ENCODE measurements around the gene FABP3.

FABP3 gene

GRCh38 chr1:31415658-31416057, 42.8 kb upstream of the FABP3 start:
- no peak for DNase-seq (ENCODE audit: extremely low read depth, low read depth)
- H3K4me3 ChIP-seq (replicated peaks; ENCODE audit: low read depth, low read length): no peak overlapping the region
- no peak for TF ChIP-seq CTCF (IDR thresholded peaks at IDR 0.05; ENCODE audit: low read depth, low read length, missing control alignments)

- DNase-seq (ENCODE audit: extremely low read depth, low read depth): no peak
- H3K4me3 ChIP-seq (replicated peaks; ENCODE audit: low read depth, low read length): peak overlapping the region; percentile 69; the same call in 1 of the 2 replicates
- TF ChIP-seq CTCF (IDR thresholded peaks at IDR 0.05; ENCODE audit: low read depth, low read length, missing control alignments): no peak
Measured at GRCh38 chr1:31414980-31415370, 42.1 kb upstream of the FABP3 start.

GRCh38 chr1:31413405-31414001, 40.6 kb upstream of the FABP3 start:
- no peak for TF ChIP-seq CTCF (IDR thresholded peaks at IDR 0.05; ENCODE audit: low read depth, low read length, missing control alignments)
- peak overlapping the region; percentile 69 for H3K4me3 ChIP-seq (replicated peaks; ENCODE audit: low read depth, low read length)
- no peak for DNase-seq (ENCODE audit: extremely low read depth, low read depth)

GRCh38 chr1:31412732-31413404, 40.0 kb upstream of the FABP3 start, which contains the start of gene SERINC2:
Gene SERINC2, plus strand, starts transcription at chr1:31413213. Its CDS starts 53 bp downstream, at chr1:31413266.
- DNase-seq (ENCODE audit: extremely low read depth, low read depth): no peak
- no peak for TF ChIP-seq CTCF (IDR thresholded peaks at IDR 0.05; ENCODE audit: low read depth, low read length, missing control alignments)
- H3K4me3 ChIP-seq (replicated peaks; ENCODE audit: low read depth, low read length): peak within 1 kb of the TSS; percentile 69

- DNase-seq (ENCODE audit: extremely low read depth, low read depth): no peak
- no peak for TF ChIP-seq CTCF (IDR thresholded peaks at IDR 0.05; ENCODE audit: low read depth, low read length, missing control alignments)
- no peak overlapping the region for H3K4me3 ChIP-seq (replicated peaks; ENCODE audit: low read depth, low read length)
Measured at GRCh38 chr1:31412205-31412604, 39.3 kb upstream of the FABP3 start.

- DNase-seq (ENCODE audit: extremely low read depth, low read depth): no peak
- no peak for TF ChIP-seq CTCF (IDR thresholded peaks at IDR 0.05; ENCODE audit: low read depth, low read length, missing control alignments)
- no peak overlapping the region for H3K4me3 ChIP-seq (replicated peaks; ENCODE audit: low read depth, low read length)
Measured at GRCh38 chr1:31410871-31411270, 38.0 kb upstream of the FABP3 start.
